ENCODE data around the gene PSAPL1.

Gene PSAPL1

GRCh38 chr4:7416745-7417432 is 17.8 kb downstream of the PSAPL1 start:
- peak; percentile 2 for DNase-seq

- no peak for DNase-seq
Observed at GRCh38 chr4:7415927-7416686, 18.6 kb downstream of the PSAPL1 start.

- no peak for DNase-seq
Observed at GRCh38 chr4:7414736-7415510, 19.8 kb downstream of the PSAPL1 start.

GRCh38 chr4:7414046-7414445 is 20.7 kb downstream of the PSAPL1 start:
- DNase-seq = peak; percentile 4

- DNase-seq = peak; percentile 8
Observed at GRCh38 chr4:7412554-7412912, 22.2 kb downstream of the PSAPL1 start.

GRCh38 chr4:7411896-7412553 is 22.7 kb downstream of the PSAPL1 start:
- peak; percentile 1 for DNase-seq

- no peak for DNase-seq
Observed at GRCh38 chr4:7411491-7411890, 23.2 kb downstream of the PSAPL1 start.

- DNase-seq = no peak
Observed at GRCh38 chr4:7410446-7410845, 24.3 kb downstream of the PSAPL1 start.

GRCh38 chr4:7408166-7408565 is 26.6 kb downstream of the PSAPL1 start:
- DNase-seq = no peak

- DNase-seq = no peak
Observed at GRCh38 chr4:7403001-7403400, 31.7 kb downstream of the PSAPL1 start.

- DNase-seq = no peak
Observed at GRCh38 chr4:7402526-7402925, 32.2 kb downstream of the PSAPL1 start.

- DNase-seq = no peak
Observed at GRCh38 chr4:7400671-7401298, 33.9 kb downstream of the PSAPL1 start.

- no peak for DNase-seq
Observed at GRCh38 chr4:7399440-7400234, 35.1 kb downstream of the PSAPL1 start.

GRCh38 chr4:7398788-7399439 is 35.8 kb downstream of the PSAPL1 start:
- DNase-seq = no peak

- no peak for DNase-seq
Observed at GRCh38 chr4:7398104-7398423, 36.7 kb downstream of the PSAPL1 start.

GRCh38 chr4:7397206-7398103 is 37.3 kb downstream of the PSAPL1 start:
- DNase-seq = no peak

- DNase-seq = no peak
Observed at GRCh38 chr4:7396186-7396910, 38.4 kb downstream of the PSAPL1 start.

- no peak for DNase-seq
Observed at GRCh38 chr4:7395645-7396044, 39.1 kb downstream of the PSAPL1 start.

GRCh38 chr4:7394681-7395451 is 39.9 kb downstream of the PSAPL1 start:
- no peak for DNase-seq
